Chondrocyte (in vitro differentiated cells): ENCODE data around the gene IMP3. TPM values are rescaled to one million over a fixed set of nuclear protein-coding genes. Genes with fewer than 3 reads are reported as not detected.
"Not testable (repeated sequence)": the region's sequence is repeated elsewhere in the genome, so short reads cannot be mapped to it uniquely, and the experiment has no call there.

Experiments
- DNase-seq: peaks from one replicate; pipeline ENCODE4 v3.0.0; 2021; ENCODE audit warnings: mixed read lengths, low spot score
- H3K27ac Mint-ChIP-seq: one replicate; pipeline ENCODE4 v1.8.0; 2021; ENCODE audit warnings: mild to moderate bottlenecking, moderate library complexity, mixed read lengths; ENCODE audit not compliant: unreplicated experiment
- H3K27me3 Mint-ChIP-seq: 2 replicates; pipeline ENCODE4 v1.8.0; 2021; ENCODE audit warnings: low read depth, mixed read lengths
- H3K36me3 Mint-ChIP-seq: 2 replicates; pipeline ENCODE4 v1.8.0; 2021; ENCODE audit warnings: low read depth, mixed read lengths
- H3K4me1 Mint-ChIP-seq: 2 replicates; pipeline ENCODE4 v1.8.0; 2021; ENCODE audit warnings: low read depth, mild to moderate bottlenecking, mixed read lengths
- H3K4me3 Mint-ChIP-seq: one replicate; pipeline ENCODE4 v1.8.0; 2021; ENCODE audit warnings: mild to moderate bottlenecking, moderate library complexity, mixed read lengths; ENCODE audit not compliant: unreplicated experiment
- H3K9me3 Mint-ChIP-seq: 2 replicates; pipeline ENCODE4 v1.8.0; 2021; ENCODE audit warnings: low read depth, mixed read lengths
- CTCF ChIP-seq: fragments of 200-600 bp; sonication (generic); IDR thresholded peaks from 2 replicates; pipeline ENCODE4 v1.5.0; 2021; ENCODE audit warnings: antibody characterized with exemption, mild to moderate bottlenecking, moderate library complexity
- total RNA-seq: library from RNA; stranded (reverse); gene quantifications from 3 replicates; pipeline ENCODE4 v1.2.1, GENCODE V29; 2021

Gene IMP3
- total RNA-seq, 1 donor from 2014 or later: 29.0 TPM

DNA sequence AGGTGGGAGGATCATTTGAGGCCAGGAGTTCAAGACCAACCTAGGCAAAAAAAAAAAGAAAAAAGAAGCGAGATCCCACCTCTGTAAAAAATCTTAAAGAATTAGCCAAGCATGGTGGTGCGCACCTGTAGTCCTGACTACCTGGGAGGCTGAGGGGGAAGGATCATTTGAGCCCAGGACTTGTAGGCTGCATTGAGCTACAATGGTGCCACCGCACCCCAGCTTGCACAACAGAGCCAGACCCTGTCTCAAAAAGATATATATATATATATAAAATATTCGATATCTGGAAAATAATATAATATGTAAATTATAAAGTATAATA lies 1.1 kb upstream of the IMP3 start:
- Mint-ChIP-seq H3K27ac (peak overlapping the region; percentile 90), H3K27me3 (no peaks in the 10 kb centered on the region), H3K4me1 (peaks cover 33% of the 10 kb centered on the region), H3K9me3 (no peaks in the 10 kb centered on the region), H3K4me3 (peak overlapping the region; percentile 87), H3K36me3 (no peaks in the 10 kb centered on the region)
- TF ChIP-seq CTCF: peak; percentile 8
- DNase-seq: no peak

GRCh38 chr15:75640483-75641178 lies 607 bp upstream of the IMP3 start:
- Mint-ChIP-seq H3K9me3 (no peaks in the 10 kb centered on the region), H3K4me3 (peak overlapping the region; percentile 87), H3K27ac (peak overlapping the region; percentile 90), H3K4me1 (peaks cover 33% of the 10 kb centered on the region), H3K36me3 (no peaks in the 10 kb centered on the region), H3K27me3 (no peaks in the 10 kb centered on the region)
- peak; percentile 71 for TF ChIP-seq CTCF
- no peak for DNase-seq

DNA sequence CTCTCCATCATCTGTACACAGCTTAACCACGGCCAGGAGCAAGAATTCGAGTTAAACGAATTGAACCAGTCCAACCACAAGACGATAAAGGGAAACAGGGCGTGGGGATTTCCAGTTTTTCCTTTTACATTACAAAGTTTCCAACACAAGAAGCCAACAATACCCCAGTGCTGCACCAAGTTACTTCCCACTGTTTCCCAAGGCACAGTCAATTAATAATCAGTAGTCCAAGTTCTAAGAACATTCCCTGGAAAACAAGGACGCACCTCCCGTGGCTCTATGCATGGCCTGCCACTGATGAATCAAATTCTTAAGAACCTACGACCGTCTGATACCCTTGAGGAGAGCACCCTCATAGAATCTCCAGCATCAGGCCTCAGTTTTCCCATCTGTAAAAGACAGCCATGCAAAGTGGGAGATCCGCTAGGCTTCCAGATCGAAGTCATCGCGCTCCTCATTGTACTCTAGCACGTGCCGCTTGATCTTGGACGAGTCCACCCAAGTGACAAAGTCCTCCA lies 774 bp downstream of the IMP3 start:
- Mint-ChIP-seq H3K9me3 (no peaks in the 10 kb centered on the region), H3K4me3 (peak overlapping the region; percentile 87), H3K27me3 (no peaks in the 10 kb centered on the region), H3K4me1 (peaks cover 31% of the 10 kb centered on the region), H3K36me3 (no peaks in the 10 kb centered on the region), H3K27ac (peak overlapping the region; percentile 90)
- no peak for DNase-seq
- TF ChIP-seq CTCF: no peak

GRCh38 chr15:75637245-75638009 lies 2.6 kb downstream of the IMP3 start:
- TF ChIP-seq CTCF: no peak
- Mint-ChIP-seq H3K4me1 (peaks cover 30% of the 10 kb centered on the region), H3K27me3 (no peaks in the 10 kb centered on the region), H3K4me3 (no peak overlapping the region), H3K36me3 (no peaks in the 10 kb centered on the region), H3K27ac (peak overlapping the region; percentile 66), H3K9me3 (no peaks in the 10 kb centered on the region)
- no peak for DNase-seq

- Mint-ChIP-seq H3K27me3 (no peaks in the 10 kb centered on the region), H3K4me3 (no peak overlapping the region), H3K36me3 (no peaks in the 10 kb centered on the region), H3K27ac (peak overlapping the region; percentile 5), H3K4me1 (peaks cover 26% of the 10 kb centered on the region), H3K9me3 (no peaks in the 10 kb centered on the region)
- TF ChIP-seq CTCF: no peak
- no peak for DNase-seq
These were observed 4.0 kb downstream of the IMP3 start for GRCh38 chr15:75636026-75636425.

- H3K27ac Mint-ChIP-seq, H3K4me3 Mint-ChIP-seq, H3K27me3 Mint-ChIP-seq, H3K9me3 Mint-ChIP-seq, H3K36me3 Mint-ChIP-seq, DNase-seq: not testable (repeated sequence)
- peaks cover 16% of the 10 kb centered on the region for H3K4me1 Mint-ChIP-seq
These were observed 6.1 kb downstream of the IMP3 start for GRCh38 chr15:75633922-75634321.
